HG02642 (cell line): Measurements from ENCODE around the gene TMEM116.

ENCODE experiments used
- ATAC-seq: cut with Tn5 transposase; IDR thresholded peaks from one replicate; pipeline ENCODE4 v1.9.1; 2021; ENCODE audit warnings: mild to moderate bottlenecking; ENCODE audit not compliant: unreplicated experiment, poor library complexity

The TMEM116 gene

GRCh38 chr12:111925171-111925570, 87.8 kb downstream of the TMEM116 start:
- ATAC-seq = no peak

GRCh38 chr12:111907740-111908139, 105.2 kb downstream of the TMEM116 start:
- no peak for ATAC-seq

- no peak for ATAC-seq
Measured at GRCh38 chr12:111905502-111905901, 107.5 kb downstream of the TMEM116 start.

GRCh38 chr12:111904446-111904975, 108.5 kb downstream of the TMEM116 start:
- no peak for ATAC-seq

GRCh38 chr12:111901182-111901581, 111.8 kb downstream of the TMEM116 start:
- no peak for ATAC-seq

GRCh38 chr12:111894556-111894955, 118.4 kb downstream of the TMEM116 start:
- ATAC-seq = no peak

GRCh38 chr12:111893287-111893686, 119.7 kb downstream of the TMEM116 start:
- ATAC-seq = no peak

GRCh38 chr12:111887926-111888745, 124.8 kb downstream of the TMEM116 start:
- no peak for ATAC-seq

- no peak for ATAC-seq
Measured at GRCh38 chr12:111886662-111887545, 126.1 kb downstream of the TMEM116 start.

GRCh38 chr12:111881716-111882115, 131.2 kb downstream of the TMEM116 start:
- no peak for ATAC-seq
